IMR-90 (cell line): ENCODE results near the gene SKA2. TPM values are rescaled to one million over a fixed set of nuclear protein-coding genes. Genes with fewer than 3 reads are reported as not detected.

Source experiments
- FOS ChIP-seq: fragments of 150-350 bp; IDR thresholded peaks from 2 replicates; pipeline ENCODE4 v1.6.1; 2016; ENCODE audit warnings: low read depth, low read length
- MAZ ChIP-seq: IDR thresholded peaks from 2 replicates; pipeline ENCODE4 v1.6.1; 2012; ENCODE audit warnings: low read depth, mild to moderate bottlenecking, low read length, improper control_type of control experiment, moderate library complexity, borderline replicate concordance
- POLR2A ChIP-seq: IDR thresholded peaks from 2 replicates; pipeline ENCODE4 v1.6.1; 2012; ENCODE audit warnings: mild to moderate bottlenecking, low read depth, low read length
- RAD21 ChIP-seq: IDR thresholded peaks from 2 replicates; pipeline ENCODE4 v1.6.1; 2012; ENCODE audit warnings: low read length, improper control_type of control experiment
- polyA plus RNA-seq, 3 experiments: library from polyadenylated mRNA; depleted of rRNA; stranded (reverse); fragments of >200 nt; gene quantifications; 2 replicates each; pipeline ENCODE4 v1.2.3, GENCODE V29; 2012; ENCODE audit warnings: low replicate concordance in 1 of 3
- total RNA-seq: library from RNA; depleted of rRNA; stranded (reverse); fragments of >200 nt; gene quantifications from 2 replicates; pipeline ENCODE4 v1.2.3, GENCODE V29; 2012

Gene SKA2
- total and polyA plus RNA-seq, 2 of the 4 experiments (the other 2 are of a cell fraction): 30.4 to 38.7 TPM

- TF ChIP-seq FOS: 0 out of 2 replicates have a peak, but pooled peaks have one; percentile 39
- no peak for TF ChIP-seq RAD21
- TF ChIP-seq MAZ: peak; percentile 98
- TF ChIP-seq POLR2A: peak; percentile 79
Measured at GRCh38 chr17:59106463-59107305, 48.3 kb downstream of the SKA2 start, which contains the start of gene TRIM37 (continued).
